K562 (cell line): ENCODE measurements around the gene CLEC1A. TPM values are rescaled to one million over a fixed set of nuclear protein-coding genes. Genes with fewer than 3 reads are reported as not detected.

Source experiments
- ATAC-seq: fragments of 200-7000 bp; cut with Tn5 transposase; 3 replicates; pipeline ENCODE4 v1.9.1; 2020; ENCODE audit warnings: moderate library complexity
- BruUV-seq: library from RNA; stranded (reverse); fragments of 400-500 nt; replicated peaks from 2 replicates; lab custom pipeline; 2021; lab: Mats Ljungman, UMichigan
- CTCF ChIA-PET: fragments of 300-600 bp; formaldehyde crosslinking; extraction: SDS; loops from one replicate; lab custom pipeline; 2021; ENCODE audit warnings: low intra/inter-chr PET ratio; lab: Yijun Ruan, JAX
- POLR2A ChIA-PET: fragments of 300-600, 350-650 bp; sonication (Branson Sonifier 250); formaldehyde crosslinking; extraction: SDS; loops from one replicate; lab custom pipeline; 2021; ENCODE audit warnings: antibody characterized with exemption, inconsistent platforms; lab: Yijun Ruan, JAX
- DNase-seq, 4 experiments: peaks; one replicate each; pipeline versions ENCODE4 v3.0.0 to v3.0.0-alpha.2; 2011 to 2018; ENCODE audit warnings: low spot score in 3 of 4, mixed read lengths in 3 of 4; ENCODE audit errors: extremely low read depth in 1 of 4
- FAIRE-seq: peaks from 2 replicates; lab custom pipeline; 2011; peaks lifted over from hg19 to GRCh38; lab: Jason Lieb, UNC
- H2AFZ ChIP-seq: 2 replicates; pipeline ENCODE4 v1.6.0; 2011; ENCODE audit warnings: low read depth, low read length, control low read depth, inconsistent platforms
- H3K27ac ChIP-seq: fragments of 200-600 bp; 3 replicates; pipeline ENCODE4 v1.8.0; 2011; ENCODE audit warnings: low read depth, mild to moderate bottlenecking, control low read depth, inconsistent platforms, low read length, moderate library complexity, mixed read lengths; ENCODE audit errors: extremely low read depth
- H3K27me3 ChIP-seq, 2 experiments: fragments of 300-600 bp in 1 of 2; 2 replicates in 1 of 2; 3 replicates in 1 of 2; pipeline versions ENCODE4 v1.6.0 to v1.8.0; 2011; ENCODE audit warnings: inconsistent platforms in 2 of 2, low read length in 2 of 2, mild to moderate bottlenecking in 1 of 2, mixed read lengths in 1 of 2, moderate library complexity in 1 of 2; ENCODE audit not compliant: control insufficient read depth in 2 of 2, insufficient read depth in 2 of 2
- H3K36me3 ChIP-seq: fragments of 300-600 bp; 3 replicates; pipeline ENCODE4 v1.8.0; 2011; ENCODE audit warnings: mild to moderate bottlenecking, low read length, inconsistent platforms; ENCODE audit not compliant: control insufficient read depth, insufficient read depth
- H3K4me1 ChIP-seq, 2 experiments: fragments of 200-600 bp in 1 of 2; replicated peaks in 1 of 2; 2 replicates in 1 of 2; 3 replicates in 1 of 2; pipeline versions ENCODE4 v1.5.1 to v1.8.0; 2011; ENCODE audit warnings: inconsistent platforms in 2 of 2, low read length in 2 of 2, mild to moderate bottlenecking in 1 of 2, mixed read lengths in 1 of 2, moderate library complexity in 1 of 2; ENCODE audit not compliant: control insufficient read depth in 2 of 2, insufficient read depth in 2 of 2
- H3K4me2 ChIP-seq: 2 replicates; pipeline ENCODE4 v1.6.1; 2011; ENCODE audit warnings: low read length, control low read depth, inconsistent platforms, mixed read lengths; ENCODE audit not compliant: insufficient read depth
- H3K4me3 ChIP-seq: fragments of 200-600 bp; sonication (generic), shearing (Covaris generic); 2 replicates; pipeline ENCODE4 v1.5.1; 2016; ENCODE audit warnings: control low read depth, inconsistent platforms
- H3K79me2 ChIP-seq: fragments of 200-600 bp; 3 replicates; pipeline ENCODE4 v1.8.0; 2011; ENCODE audit warnings: low read length, inconsistent platforms; ENCODE audit not compliant: control insufficient read depth, insufficient read depth
- H3K9ac ChIP-seq, 2 experiments: 2 replicates each; pipeline versions ENCODE4 v1.6.0 to v1.6.1; 2011; ENCODE audit warnings: low read depth in 2 of 2, low read length in 2 of 2, control low read depth in 1 of 2, inconsistent platforms in 1 of 2, mild to moderate bottlenecking in 1 of 2, mixed read lengths in 1 of 2; ENCODE audit not compliant: insufficient read depth in 1 of 2
- H3K9me1 ChIP-seq: one replicate; pipeline ENCODE4 v1.6.0; 2011; ENCODE audit warnings: inconsistent platforms, mild to moderate bottlenecking, low read length, moderate library complexity; ENCODE audit not compliant: control insufficient read depth, insufficient read depth
- H3K9me3 ChIP-seq: replicated peaks from 2 replicates; pipeline ENCODE4 v1.5.1; 2011; ENCODE audit warnings: low read depth, low read length, inconsistent platforms; ENCODE audit not compliant: control insufficient read depth, insufficient read depth
- H4K20me1 ChIP-seq: replicated peaks from 2 replicates; pipeline ENCODE4 v1.6.1; 2011; ENCODE audit warnings: low read length, inconsistent platforms, mixed read lengths; ENCODE audit not compliant: control insufficient read depth, insufficient read depth
- BCL6 ChIP-seq: fragments of 250-450 bp; sonication (Bioruptor Pico); IDR thresholded peaks from 2 replicates; pipeline ENCODE4 v1.4.0; 2020
- HDAC2 ChIP-seq: fragments of 450-650 bp; IDR thresholded peaks from 2 replicates; pipeline ENCODE4 v1.6.1; 2016; ENCODE audit warnings: mild to moderate bottlenecking
- KAT2B ChIP-seq: IDR thresholded peaks from one replicate; pipeline ENCODE4 v1.6.1; 2012; ENCODE audit warnings: low read depth, mild to moderate bottlenecking, control low read depth, inconsistent platforms, low read length, moderate library complexity
- MECOM ChIP-seq: fragments of 250-450 bp; sonication (Bioruptor Pico); IDR thresholded peaks from 2 replicates; pipeline ENCODE4 v1.8.0; 2022; ENCODE audit warnings: inconsistent platforms
- MEIS2 ChIP-seq: fragments of 450-650 bp; IDR thresholded peaks from 2 replicates; pipeline ENCODE4 v1.6.1; 2014; ENCODE audit warnings: mild to moderate bottlenecking; ENCODE audit not compliant: partially characterized antibody
- NR2C1 ChIP-seq, 2 experiments: fragments of 450-650 bp; IDR thresholded peaks; 2 replicates each; pipeline ENCODE4 v1.6.1; 2017; ENCODE audit warnings: mild to moderate bottlenecking in 2 of 2, antibody characterized with exemption in 1 of 2, inconsistent platforms in 1 of 2, missing compliant biosample characterization in 1 of 2, missing genetic modification characterization in 1 of 2
- PHB2 ChIP-seq: fragments of 450-650 bp; IDR thresholded peaks from 2 replicates; pipeline ENCODE4 v1.6.1; 2017; ENCODE audit warnings: low read depth
- SRSF1 ChIP-seq: fragments of 200-400 bp; formaldehyde crosslinking; IDR thresholded peaks from 2 replicates; pipeline ENCODE4 v1.6.1; 2017; ENCODE audit warnings: mild to moderate bottlenecking, low read depth, low read length, moderate library complexity
- XRCC4 ChIP-seq: IDR thresholded peaks from one replicate; pipeline ENCODE4 v1.6.1; 2011; ENCODE audit not compliant: insufficient read depth, insufficient read length; ENCODE audit errors: extremely low read depth
- ZNF23 ChIP-seq: fragments of 250-450 bp; sonication (Bioruptor Pico); IDR thresholded peaks from 2 replicates; pipeline ENCODE4 v1.4.0; 2020; ENCODE audit warnings: mild to moderate bottlenecking
- ZNF311 ChIP-seq: fragments of 250-450 bp; sonication (Bioruptor Pico); IDR thresholded peaks from 2 replicates; pipeline ENCODE4 v1.4.0; 2020; ENCODE audit warnings: mild to moderate bottlenecking, moderate library complexity
- ZNF444 ChIP-seq: fragments of 250-450 bp; sonication (Bioruptor Pico); IDR thresholded peaks from 2 replicates; pipeline ENCODE4 v1.4.0; 2020; ENCODE audit warnings: mild to moderate bottlenecking, moderate library complexity
- ZNF695 ChIP-seq: fragments of 450-650 bp; formaldehyde crosslinking; IDR thresholded peaks from 2 replicates; pipeline ENCODE4 v1.4.0; 2020; ENCODE audit warnings: mild to moderate bottlenecking, moderate library complexity
- WGBS: fragments of 100-300 bp; shearing (Covaris generic); methylation state at CpG from one replicate; pipeline ENCODE4 v1.1.6; 2016; ENCODE audit warnings: low coverage, mixed read lengths; ENCODE audit not compliant: insufficient coverage; ENCODE audit errors: missing lambda C conversion rate; 5-methylcytosine and 5-hydroxymethylcytosine counted together
- in situ Hi-C: fragments of 300-500 bp; cut with MboI; formaldehyde crosslinking; loops from 4 replicates; pipeline ENCODE4 v1.15.0; 2018; ENCODE audit warnings: inconsistent platforms, mixed read lengths
- intact Hi-C: fragments of 100-400 bp; cut with micrococcal nuclease; formaldehyde crosslinking; loops from 2 replicates; pipeline ENCODE4 v1.14.2; 2022
- polyA plus RNA-seq, 8 experiments: library from polyadenylated mRNA; depleted of rRNA in 4 of 8; stranded (reverse) in 5 of 8; unstranded in 3 of 8; fragments of >200 nt; fragmentation: Nextera tagmentation in 2 of 8; fragmentation: Illumina TruSeq in 1 of 8; extraction: Ambion mirVana in 2 of 8; extraction: Trizol in 1 of 8; gene quantifications; 2 replicates each; pipeline versions ENCODE4 v1.2.1 to v1.2.3, GENCODE V29; 2011 to 2014; ENCODE audit warnings: inconsistent platforms in 1 of 8, missing spikeins in 1 of 8
- total RNA-seq, 7 experiments: library from RNA; depleted of rRNA in 6 of 7; stranded (reverse); fragments of >200 nt in 6 of 7; fragmentation: Illumina TruSeq in 2 of 7; extraction: Trizol in 2 of 7; gene quantifications; 2 replicates each; pipeline versions ENCODE4 v1.2.1 to v1.2.3, GENCODE V29; 2011 to 2021; ENCODE audit warnings: low replicate concordance in 1 of 7
- TF ChIP-seq, protein P1 (sequence below): fragments of 250-450 bp; sonication (Bioruptor Pico); IDR thresholded peaks from 2 replicates; pipeline ENCODE4 v1.6.1; 2021; ENCODE audit warnings: mild to moderate bottlenecking
- TF ChIP-seq, protein P2 (sequence below): fragments of 450-650 bp; IDR thresholded peaks from 2 replicates; pipeline ENCODE4 v1.6.1; 2016; ENCODE audit warnings: borderline replicate concordance
- TF ChIP-seq, protein P3 (sequence below): fragments of 250-450 bp; sonication (Bioruptor Pico); IDR thresholded peaks from 2 replicates; pipeline ENCODE4 v1.9.0; 2021; ENCODE audit warnings: mild to moderate bottlenecking

CLEC1A gene
- total and polyA plus RNA-seq, 9 of the 15 experiments (the other 6 are each of a cell fraction or from before 2014, with no cell fraction given), result 0.04 TPM; not detected in 8

DNA sequence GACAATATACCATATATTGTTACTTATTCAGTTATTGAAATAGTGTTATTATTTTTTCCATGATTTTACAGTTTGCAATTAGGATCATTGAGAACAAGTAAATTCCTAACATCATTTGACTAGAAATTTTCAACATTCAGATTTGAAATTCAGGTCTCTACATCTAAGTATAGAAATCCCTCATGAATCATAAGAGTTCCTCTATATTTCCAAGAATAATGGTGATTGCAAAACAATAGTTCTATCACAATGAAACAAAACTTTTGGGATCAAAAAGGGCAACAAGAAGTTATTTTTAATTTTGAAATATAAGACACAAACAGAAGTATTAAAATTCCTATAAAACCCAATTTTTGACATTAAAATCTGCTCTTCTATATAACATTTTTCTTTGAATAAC lies 10.8 kb downstream of the CLEC1A start:
- Histone ChIP-seq H2AFZ (no peak overlapping the region), H4K20me1 (no peaks in the 10 kb centered on the region), H3K9ac (no peak overlapping the region), H3K79me2 (no peaks in the 10 kb centered on the region), H3K36me3 (no peaks in the 10 kb centered on the region), H3K9me3 (no peaks in the 10 kb centered on the region), H3K4me2 (no peak overlapping the region), H3K27me3 (peaks cover 0 to 5% of the 10 kb centered on the region in 2 experiments; a peak in 2 of 5 replicates), H3K9me1 (no peaks in the 10 kb centered on the region), H3K4me1 (no peaks in the 10 kb centered on the region), H3K27ac (no peak overlapping the region)
- ChIA-PET POLR2A (no interaction called here), CTCF (no interaction called here)
- no TSS peak for BruUV-seq
- FAIRE-seq (no peak), ATAC-seq (no peak)
- in situ Hi-C loops, result no loop called here
- intact Hi-C loops, result no loop called here
- TF ChIP-seq NR2C1 (IDR thresholded peaks at IDR 0.05), result no peak
- TF ChIP-seq NR2C1 (tag; IDR thresholded peaks at IDR 0.05), result no peak
- TF ChIP-seq, all 486 proteins: peak for 0
- H3K4me3 ChIP-seq, result no peak overlapping the region
- no peak for DNase-seq

DNA sequence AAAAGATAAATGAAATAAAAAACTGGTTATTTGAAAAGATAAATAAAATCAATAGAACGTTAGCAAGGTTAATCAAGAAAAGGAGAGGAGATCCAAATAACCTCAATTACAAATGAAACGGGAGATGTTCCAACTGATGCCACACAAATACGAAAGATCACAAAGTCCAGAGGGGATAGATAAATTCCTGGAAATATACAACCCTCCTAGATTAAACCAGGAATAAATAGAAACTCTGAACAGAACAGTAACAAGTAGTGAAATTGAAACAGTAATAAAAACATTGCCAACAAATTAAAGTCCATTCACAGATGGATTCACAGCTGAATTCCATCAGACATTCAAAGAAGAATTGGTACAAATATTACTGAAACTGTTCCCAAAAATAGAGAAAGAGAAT lies 12.4 kb downstream of the CLEC1A start:
- intact Hi-C loops, result no loop called here
- Histone ChIP-seq H3K79me2 (no peaks in the 10 kb centered on the region), H3K9ac (no peak overlapping the region), H3K4me1 (no peaks in the 10 kb centered on the region), H3K4me2 (no peak overlapping the region), H3K36me3 (no peaks in the 10 kb centered on the region), H4K20me1 (no peaks in the 10 kb centered on the region), H3K27me3 (peaks cover 0 to 5% of the 10 kb centered on the region in 2 experiments; a peak in 2 of 5 replicates), H3K9me1 (no peaks in the 10 kb centered on the region), H3K9me3 (no peaks in the 10 kb centered on the region), H3K27ac (no peak overlapping the region), H2AFZ (no peak overlapping the region), H3K4me3 (no peak overlapping the region)
- no peak for DNase-seq
- POLR2A ChIA-PET, result no interaction called here
- no peak for FAIRE-seq
- CTCF ChIA-PET, result no interaction called here
- ATAC-seq, result no peak
- 0% methylated on average over 3 of the region's 3 CpGs for WGBS
- BruUV-seq, result no TSS peak
- in situ Hi-C loops, result no loop called here
- no peak for TF ChIP-seq ZNF23 (CRISPR knock-in tag)
- TF ChIP-seq, protein P1, sequence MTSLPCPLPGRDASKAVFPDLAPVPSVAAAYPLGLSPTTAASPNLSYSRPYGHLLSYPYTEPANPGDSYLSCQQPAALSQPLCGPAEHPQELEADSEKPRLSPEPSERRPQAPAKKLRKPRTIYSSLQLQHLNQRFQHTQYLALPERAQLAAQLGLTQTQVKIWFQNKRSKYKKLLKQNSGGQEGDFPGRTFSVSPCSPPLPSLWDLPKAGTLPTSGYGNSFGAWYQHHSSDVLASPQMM (CRISPR knock-in tag), result no peak
- TF ChIP-seq MECOM (CRISPR knock-in tag), result no peak
- no peak for TF ChIP-seq MEIS2
- TF ChIP-seq PHB2, result no peak
- no peak for TF ChIP-seq ZNF311
- TF ChIP-seq, protein P2, sequence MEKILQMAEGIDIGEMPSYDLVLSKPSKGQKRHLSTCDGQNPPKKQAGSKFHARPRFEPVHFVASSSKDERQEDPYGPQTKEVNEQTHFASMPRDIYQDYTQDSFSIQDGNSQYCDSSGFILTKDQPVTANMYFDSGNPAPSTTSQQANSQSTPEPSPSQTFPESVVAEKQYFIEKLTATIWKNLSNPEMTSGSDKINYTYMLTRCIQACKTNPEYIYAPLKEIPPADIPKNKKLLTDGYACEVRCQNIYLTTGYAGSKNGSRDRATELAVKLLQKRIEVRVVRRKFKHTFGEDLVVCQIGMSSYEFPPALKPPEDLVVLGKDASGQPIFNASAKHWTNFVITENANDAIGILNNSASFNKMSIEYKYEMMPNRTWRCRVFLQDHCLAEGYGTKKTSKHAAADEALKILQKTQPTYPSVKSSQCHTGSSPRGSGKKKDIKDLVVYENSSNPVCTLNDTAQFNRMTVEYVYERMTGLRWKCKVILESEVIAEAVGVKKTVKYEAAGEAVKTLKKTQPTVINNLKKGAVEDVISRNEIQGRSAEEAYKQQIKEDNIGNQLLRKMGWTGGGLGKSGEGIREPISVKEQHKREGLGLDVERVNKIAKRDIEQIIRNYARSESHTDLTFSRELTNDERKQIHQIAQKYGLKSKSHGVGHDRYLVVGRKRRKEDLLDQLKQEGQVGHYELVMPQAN, result no peak
- no peak for TF ChIP-seq ZNF695 (CRISPR knock-in tag)
- TF ChIP-seq, protein P3, sequence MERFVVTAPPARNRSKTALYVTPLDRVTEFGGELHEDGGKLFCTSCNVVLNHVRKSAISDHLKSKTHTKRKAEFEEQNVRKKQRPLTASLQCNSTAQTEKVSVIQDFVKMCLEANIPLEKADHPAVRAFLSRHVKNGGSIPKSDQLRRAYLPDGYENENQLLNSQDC (CRISPR knock-in tag), result no peak
- no peak for TF ChIP-seq BCL6
- TF ChIP-seq KAT2B, result no peak
- no peak for TF ChIP-seq ZNF444
- no peak for TF ChIP-seq HDAC2
- no peak for TF ChIP-seq XRCC4
- no peak for TF ChIP-seq SRSF1
